ENCODE measurements around the gene ZFHX2. TPM values are rescaled to one million over a fixed set of nuclear protein-coding genes. Genes with fewer than 3 reads are reported as not detected.
A peak's percentile ranks its signal among the peaks of the same experiment; 100 is the strongest.

ZFHX2 gene
- total and polyA plus RNA-seq, 2 of the 13 experiments (the other 11 are each of a cell fraction or from before 2014, with no cell fraction given), result 0.17 to 0.44 TPM

DNA sequence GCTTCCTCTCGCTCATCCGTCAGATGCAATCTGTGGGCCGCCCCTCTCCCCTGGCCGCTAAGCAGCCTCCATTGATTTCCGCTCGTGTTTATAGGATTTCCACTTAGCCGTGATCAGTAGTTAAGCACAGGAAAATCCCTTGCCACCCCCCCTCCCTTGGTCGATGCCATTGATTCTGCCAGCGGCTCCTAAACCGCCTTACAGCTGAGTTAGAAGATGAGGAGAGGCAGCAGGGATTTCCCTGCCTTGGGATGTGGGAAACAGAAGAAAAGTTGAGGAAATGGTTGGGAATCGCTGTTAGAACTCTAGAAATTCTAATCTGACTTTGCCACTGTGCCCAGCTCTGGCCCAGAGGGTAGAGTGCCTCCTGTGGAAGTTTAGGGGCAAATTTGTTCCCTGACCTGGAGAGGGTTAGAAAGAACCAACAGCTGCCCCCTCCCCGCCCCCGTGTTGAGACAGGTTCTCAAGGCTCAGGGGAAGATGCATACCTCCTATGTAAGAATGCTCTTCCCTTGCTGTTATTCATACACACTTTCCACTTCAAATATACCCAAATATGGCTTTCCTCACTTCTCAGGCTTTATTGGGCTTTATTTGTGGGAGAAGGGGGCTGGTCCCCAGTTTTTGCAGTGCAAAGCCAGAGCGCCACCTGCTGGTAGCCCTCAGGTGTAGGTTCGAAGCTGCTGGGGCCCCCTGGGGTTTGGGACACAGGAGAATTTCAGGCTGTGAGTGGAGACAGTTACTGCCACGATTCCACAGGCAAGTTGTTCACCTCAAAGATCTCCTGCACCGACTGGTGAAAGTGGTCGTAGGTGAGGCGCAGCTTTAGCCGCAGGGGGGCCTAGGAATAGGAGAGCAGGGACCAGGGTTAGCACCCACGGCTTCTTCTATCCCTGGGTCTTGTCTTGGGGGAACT is 7.7 kb upstream of the ZFHX2 start (continued):
- TF ChIP-seq, protein P1, sequence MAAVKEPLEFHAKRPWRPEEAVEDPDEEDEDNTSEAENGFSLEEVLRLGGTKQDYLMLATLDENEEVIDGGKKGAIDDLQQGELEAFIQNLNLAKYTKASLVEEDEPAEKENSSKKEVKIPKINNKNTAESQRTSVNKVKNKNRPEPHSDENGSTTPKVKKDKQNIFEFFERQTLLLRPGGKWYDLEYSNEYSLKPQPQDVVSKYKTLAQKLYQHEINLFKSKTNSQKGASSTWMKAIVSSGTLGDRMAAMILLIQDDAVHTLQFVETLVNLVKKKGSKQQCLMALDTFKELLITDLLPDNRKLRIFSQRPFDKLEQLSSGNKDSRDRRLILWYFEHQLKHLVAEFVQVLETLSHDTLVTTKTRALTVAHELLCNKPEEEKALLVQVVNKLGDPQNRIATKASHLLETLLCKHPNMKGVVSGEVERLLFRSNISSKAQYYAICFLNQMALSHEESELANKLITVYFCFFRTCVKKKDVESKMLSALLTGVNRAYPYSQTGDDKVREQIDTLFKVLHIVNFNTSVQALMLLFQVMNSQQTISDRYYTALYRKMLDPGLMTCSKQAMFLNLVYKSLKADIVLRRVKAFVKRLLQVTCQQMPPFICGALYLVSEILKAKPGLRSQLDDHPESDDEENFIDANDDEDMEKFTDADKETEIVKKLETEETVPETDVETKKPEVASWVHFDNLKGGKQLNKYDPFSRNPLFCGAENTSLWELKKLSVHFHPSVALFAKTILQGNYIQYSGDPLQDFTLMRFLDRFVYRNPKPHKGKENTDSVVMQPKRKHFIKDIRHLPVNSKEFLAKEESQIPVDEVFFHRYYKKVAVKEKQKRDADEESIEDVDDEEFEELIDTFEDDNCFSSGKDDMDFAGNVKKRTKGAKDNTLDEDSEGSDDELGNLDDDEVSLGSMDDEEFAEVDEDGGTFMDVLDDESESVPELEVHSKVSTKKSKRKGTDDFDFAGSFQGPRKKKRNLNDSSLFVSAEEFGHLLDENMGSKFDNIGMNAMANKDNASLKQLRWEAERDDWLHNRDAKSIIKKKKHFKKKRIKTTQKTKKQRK (IDR thresholded peaks at IDR 0.05; ENCODE audit: low read length), result no peak
- TF ChIP-seq, protein P2, sequence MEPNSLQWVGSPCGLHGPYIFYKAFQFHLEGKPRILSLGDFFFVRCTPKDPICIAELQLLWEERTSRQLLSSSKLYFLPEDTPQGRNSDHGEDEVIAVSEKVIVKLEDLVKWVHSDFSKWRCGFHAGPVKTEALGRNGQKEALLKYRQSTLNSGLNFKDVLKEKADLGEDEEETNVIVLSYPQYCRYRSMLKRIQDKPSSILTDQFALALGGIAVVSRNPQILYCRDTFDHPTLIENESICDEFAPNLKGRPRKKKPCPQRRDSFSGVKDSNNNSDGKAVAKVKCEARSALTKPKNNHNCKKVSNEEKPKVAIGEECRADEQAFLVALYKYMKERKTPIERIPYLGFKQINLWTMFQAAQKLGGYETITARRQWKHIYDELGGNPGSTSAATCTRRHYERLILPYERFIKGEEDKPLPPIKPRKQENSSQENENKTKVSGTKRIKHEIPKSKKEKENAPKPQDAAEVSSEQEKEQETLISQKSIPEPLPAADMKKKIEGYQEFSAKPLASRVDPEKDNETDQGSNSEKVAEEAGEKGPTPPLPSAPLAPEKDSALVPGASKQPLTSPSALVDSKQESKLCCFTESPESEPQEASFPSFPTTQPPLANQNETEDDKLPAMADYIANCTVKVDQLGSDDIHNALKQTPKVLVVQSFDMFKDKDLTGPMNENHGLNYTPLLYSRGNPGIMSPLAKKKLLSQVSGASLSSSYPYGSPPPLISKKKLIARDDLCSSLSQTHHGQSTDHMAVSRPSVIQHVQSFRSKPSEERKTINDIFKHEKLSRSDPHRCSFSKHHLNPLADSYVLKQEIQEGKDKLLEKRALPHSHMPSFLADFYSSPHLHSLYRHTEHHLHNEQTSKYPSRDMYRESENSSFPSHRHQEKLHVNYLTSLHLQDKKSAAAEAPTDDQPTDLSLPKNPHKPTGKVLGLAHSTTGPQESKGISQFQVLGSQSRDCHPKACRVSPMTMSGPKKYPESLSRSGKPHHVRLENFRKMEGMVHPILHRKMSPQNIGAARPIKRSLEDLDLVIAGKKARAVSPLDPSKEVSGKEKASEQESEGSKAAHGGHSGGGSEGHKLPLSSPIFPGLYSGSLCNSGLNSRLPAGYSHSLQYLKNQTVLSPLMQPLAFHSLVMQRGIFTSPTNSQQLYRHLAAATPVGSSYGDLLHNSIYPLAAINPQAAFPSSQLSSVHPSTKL (CRISPR knock-in tag; IDR thresholded peaks at IDR 0.05), result peak; percentile 31; the same call in 1 of the 2 replicates
- TF ChIP-seq ZNF160 (CRISPR knock-in tag; IDR thresholded peaks at IDR 0.05), result no peak
- 0 out of 4 replicates have a peak, but pooled peaks of 1 of the 2 experiments have one; percentile 17 for TF ChIP-seq POLR2A (IDR thresholded peaks at IDR 0.05; ENCODE audit: insufficient read depth in 1 of 2, low read depth in 2 of 2, low read length in 2 of 2)
- no peak for TF ChIP-seq MAZ (IDR thresholded peaks at IDR 0.05; ENCODE audit: borderline replicate concordance, low read depth, low read length)
- 0 out of 2 replicates have a peak, but pooled peaks have one; percentile 36 for TF ChIP-seq MAZ (CRISPR knock-in tag; IDR thresholded peaks at IDR 0.05; ENCODE audit: low read depth)
- TF ChIP-seq HOXD1 (CRISPR knock-in tag; IDR thresholded peaks at IDR 0.05), result 0 out of 2 replicates have a peak, but pooled peaks have one; percentile 3
- TF ChIP-seq ZNF44 (CRISPR knock-in tag; IDR thresholded peaks at IDR 0.05), result peak; percentile 18
- 0 out of 2 replicates have a peak, but pooled peaks have one; percentile 39 for TF ChIP-seq ZNF546 (CRISPR knock-in tag; conservative IDR thresholded peaks at IDR 0.05)
- TF ChIP-seq SATB2 (CRISPR knock-in tag; IDR thresholded peaks at IDR 0.05), result no peak
- no peak for TF ChIP-seq PRMT3 (CRISPR knock-in tag; IDR thresholded peaks at IDR 0.05; ENCODE audit: borderline replicate concordance, low read depth)
- TF ChIP-seq SMAD3 (CRISPR knock-in tag; IDR thresholded peaks at IDR 0.05), result peak; percentile 55; the same call in 1 of the 2 replicates
- TF ChIP-seq HNRNPUL1 (IDR thresholded peaks at IDR 0.05; ENCODE audit: low read depth, low read length), result no peak
- TF ChIP-seq, protein P3, sequence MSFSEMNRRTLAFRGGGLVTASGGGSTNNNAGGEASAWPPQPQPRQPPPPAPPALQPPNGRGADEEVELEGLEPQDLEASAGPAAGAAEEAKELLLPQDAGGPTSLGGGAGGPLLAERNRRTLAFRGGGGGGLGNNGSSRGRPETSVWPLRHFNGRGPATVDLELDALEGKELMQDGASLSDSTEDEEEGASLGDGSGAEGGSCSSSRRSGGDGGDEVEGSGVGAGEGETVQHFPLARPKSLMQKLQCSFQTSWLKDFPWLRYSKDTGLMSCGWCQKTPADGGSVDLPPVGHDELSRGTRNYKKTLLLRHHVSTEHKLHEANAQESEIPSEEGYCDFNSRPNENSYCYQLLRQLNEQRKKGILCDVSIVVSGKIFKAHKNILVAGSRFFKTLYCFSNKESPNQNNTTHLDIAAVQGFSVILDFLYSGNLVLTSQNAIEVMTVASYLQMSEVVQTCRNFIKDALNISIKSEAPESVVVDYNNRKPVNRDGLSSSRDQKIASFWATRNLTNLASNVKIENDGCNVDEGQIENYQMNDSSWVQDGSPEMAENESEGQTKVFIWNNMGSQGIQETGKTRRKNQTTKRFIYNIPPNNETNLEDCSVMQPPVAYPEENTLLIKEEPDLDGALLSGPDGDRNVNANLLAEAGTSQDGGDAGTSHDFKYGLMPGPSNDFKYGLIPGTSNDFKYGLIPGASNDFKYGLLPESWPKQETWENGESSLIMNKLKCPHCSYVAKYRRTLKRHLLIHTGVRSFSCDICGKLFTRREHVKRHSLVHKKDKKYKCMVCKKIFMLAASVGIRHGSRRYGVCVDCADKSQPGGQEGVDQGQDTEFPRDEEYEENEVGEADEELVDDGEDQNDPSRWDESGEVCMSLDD (CRISPR knock-in tag; IDR thresholded peaks at IDR 0.05; ENCODE audit: borderline replicate concordance), result peak; percentile 74; the same call in 1 of the 2 replicates
- TF ChIP-seq FOXC1 (CRISPR knock-in tag; IDR thresholded peaks at IDR 0.05; ENCODE audit: borderline replicate concordance), result no peak
- no peak for TF ChIP-seq ZNF34 (CRISPR knock-in tag; IDR thresholded peaks at IDR 0.05; ENCODE audit: borderline replicate concordance)
- no peak for TF ChIP-seq ATF1 (CRISPR knock-in tag; IDR thresholded peaks at IDR 0.05)
- TF ChIP-seq TBX2 (CRISPR knock-in tag; IDR thresholded peaks at IDR 0.05; ENCODE audit: borderline replicate concordance), result peak; percentile 58
- TF ChIP-seq TCF7 (IDR thresholded peaks at IDR 0.05; ENCODE audit: low read depth), result no peak

Measured in HepG2 (cell line).